HG03571 (cell line): ENCODE data around the gene GNAT3.

ENCODE experiments used
- ATAC-seq: cut with Tn5 transposase; IDR thresholded peaks from one replicate; pipeline ENCODE4 v1.9.1; 2021; ENCODE audit not compliant: unreplicated experiment

GNAT3 gene

DNA sequence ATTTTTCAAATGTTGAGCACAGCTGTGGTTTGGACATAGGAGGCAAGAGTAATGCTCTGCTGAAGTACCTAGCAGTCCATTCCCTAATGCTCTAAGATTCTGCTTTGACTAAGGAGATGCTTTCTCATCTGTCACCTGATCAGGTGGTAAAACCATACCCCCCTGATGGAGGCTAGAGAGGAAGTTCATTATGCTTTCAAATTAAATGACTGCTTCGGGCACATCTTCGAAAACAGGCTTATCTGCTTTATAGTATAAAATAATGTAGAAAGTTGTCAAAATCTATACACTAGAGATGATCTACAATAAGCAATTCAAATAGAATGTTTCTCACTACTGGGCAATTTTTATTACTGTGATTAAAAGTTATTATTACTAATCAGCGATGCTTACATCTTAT lies at the start of gene GNAT3:
TSS of gene GNAT3 (minus strand) at position 101 of the 400 bp plus-strand sequence. CDS start 138 bp downstream, outside the sequence.
- no peak for ATAC-seq

DNA sequence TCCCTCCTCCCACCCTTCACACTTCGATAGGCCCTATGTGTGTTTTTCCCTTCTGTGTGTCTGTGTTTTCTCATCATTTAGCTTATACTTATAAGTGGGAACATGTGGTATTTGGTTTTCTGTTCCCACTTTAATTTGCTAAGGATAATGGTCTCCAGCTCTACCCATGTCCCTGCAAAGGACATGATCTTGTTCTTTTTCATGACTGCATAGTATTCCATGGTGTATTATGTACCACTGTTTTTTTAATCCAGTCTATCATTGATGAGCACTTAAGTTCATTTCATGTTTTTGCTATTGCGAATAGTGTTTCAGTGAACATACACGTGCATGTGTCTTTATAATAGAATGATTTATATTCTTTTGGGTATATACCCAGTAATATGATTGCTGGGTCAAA lies 46.3 kb upstream of the GNAT3 start:
- ATAC-seq, result no peak

DNA sequence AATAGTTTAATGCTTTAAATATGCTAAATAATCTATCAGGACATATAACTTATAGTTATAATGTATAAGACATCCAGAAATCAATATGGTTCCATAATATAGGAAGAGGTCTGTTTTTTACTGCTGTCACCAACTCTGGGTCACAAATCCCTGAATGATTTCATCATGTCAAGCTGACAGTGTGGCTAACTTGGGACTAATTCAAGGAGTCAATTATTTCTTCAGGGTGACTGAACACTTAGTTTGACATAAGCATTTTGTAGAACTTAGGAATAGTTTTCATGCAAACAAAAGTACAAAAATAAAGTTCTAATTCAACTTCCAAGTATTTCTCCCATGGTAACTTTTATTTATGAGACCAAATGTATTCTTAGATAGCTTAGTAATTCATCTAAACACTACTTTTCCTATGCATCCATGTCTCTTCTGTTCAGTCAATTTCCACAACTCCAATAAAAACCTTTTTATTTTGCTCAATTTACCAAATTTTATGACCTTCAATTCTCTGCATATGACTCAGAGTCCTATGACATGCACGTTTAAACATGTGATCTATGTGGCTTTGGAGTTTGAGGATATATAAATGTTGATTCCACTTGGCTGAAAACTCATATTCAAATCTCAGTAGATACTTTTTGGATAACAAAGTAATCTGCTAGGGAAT lies 40.3 kb upstream of the GNAT3 start:
- ATAC-seq, result no peak

DNA sequence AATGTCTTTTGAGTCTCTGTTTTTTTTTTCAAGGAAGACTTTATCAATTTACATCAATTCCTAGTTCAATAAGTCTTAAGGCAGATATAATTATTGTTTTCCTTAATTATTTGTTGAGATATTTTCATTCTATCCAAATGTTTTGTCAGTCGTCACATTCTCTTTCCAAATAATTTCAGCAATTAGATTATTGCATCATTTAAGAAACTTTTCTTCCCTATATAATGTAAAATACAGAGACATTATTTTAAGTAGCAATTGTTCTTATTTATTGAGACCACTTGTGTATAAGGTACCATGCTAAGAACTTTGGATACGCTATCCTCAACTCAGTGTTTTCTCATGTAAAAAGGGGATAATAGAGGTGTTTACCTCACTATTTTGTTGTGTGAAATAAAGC lies 38.1 kb upstream of the GNAT3 start:
- ATAC-seq, result no peak

DNA sequence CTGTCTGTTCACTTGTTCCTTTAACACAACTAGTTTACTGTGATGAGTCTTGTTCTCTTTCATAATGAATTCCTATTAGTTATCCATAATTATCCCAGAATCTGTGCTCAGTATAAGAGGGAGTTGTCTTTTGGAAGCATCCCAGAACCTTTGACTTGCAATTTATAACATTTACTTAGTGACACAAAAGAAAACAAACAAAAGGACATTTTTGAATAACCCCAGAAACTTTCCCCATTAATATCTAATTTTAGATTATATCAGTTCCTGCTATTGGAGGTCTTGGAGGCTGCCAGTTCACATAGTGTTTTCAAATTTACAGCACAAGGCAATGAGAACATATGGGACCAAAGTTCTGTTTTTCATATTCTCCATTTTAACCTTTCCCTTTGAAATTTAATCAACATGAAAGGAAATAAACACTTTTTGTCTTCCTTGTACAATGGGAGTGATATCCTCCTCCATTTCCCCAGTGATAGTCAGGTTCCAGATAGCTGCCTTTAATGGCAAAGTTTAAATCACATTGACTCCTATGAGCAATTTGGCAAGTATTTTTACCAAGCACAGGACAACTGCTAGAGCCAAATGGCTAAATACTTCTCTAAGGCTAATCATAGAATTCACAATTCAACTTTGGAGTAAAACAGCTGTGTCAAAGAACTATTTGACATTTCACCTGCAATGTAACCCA lies 37.1 kb upstream of the GNAT3 start:
- ATAC-seq, result no peak

DNA sequence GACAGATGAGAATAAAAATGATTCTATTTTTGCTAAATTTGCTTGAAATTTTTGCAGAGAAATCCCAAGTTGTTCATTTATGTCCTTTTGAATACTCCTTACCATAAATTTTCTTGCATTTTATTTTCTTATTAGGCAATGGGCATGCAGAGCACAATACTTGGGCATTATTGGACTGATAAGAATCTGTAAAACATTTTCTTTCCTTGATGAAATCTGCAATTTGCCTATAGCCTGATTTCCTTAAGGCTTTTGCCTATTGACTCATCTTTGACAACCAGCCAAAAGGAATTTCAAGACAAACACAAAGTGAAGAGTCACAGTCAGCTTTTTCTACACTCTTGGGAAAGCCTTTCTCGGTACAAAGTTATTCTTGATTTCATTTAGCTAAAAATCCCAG lies 30.5 kb upstream of the GNAT3 start:
- no peak for ATAC-seq

DNA sequence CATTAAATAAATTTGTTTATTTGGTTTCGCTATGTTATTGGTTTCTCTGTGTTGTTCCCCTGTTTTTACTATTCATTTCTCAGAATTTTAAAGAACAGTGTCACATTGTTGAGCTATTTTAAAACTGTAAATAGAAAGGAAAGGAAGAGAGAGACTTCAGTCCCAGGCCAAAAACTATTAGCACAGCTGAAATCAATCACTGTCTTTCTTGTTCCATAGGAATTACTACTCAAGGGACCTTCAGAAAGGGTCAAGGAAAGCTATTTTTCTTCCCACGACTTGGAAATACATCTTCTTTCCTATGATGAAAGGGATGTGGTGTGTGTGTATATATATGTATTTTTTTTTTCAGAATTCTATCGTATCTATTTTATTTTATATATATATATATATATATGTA lies 29.0 kb upstream of the GNAT3 start:
- no peak for ATAC-seq

DNA sequence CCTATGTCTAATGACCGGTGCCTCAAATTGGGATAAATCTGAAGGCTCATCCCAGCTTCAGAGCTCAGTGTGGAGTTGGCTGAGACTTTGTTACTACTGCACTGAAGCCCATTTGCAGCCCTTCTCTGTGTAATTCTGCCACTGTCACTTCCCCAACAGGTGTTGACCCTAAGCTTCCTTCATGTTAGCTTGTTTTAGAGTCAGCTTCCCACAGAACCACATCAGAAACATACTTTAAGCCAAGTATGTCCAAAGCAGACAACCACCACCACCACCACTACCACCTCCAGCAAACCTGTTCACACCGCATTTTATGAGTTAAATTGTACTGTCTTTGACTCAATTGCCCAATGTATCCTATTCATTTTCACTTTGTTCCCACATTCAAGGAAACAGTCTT lies 25.2 kb upstream of the GNAT3 start:
- ATAC-seq, result no peak

DNA sequence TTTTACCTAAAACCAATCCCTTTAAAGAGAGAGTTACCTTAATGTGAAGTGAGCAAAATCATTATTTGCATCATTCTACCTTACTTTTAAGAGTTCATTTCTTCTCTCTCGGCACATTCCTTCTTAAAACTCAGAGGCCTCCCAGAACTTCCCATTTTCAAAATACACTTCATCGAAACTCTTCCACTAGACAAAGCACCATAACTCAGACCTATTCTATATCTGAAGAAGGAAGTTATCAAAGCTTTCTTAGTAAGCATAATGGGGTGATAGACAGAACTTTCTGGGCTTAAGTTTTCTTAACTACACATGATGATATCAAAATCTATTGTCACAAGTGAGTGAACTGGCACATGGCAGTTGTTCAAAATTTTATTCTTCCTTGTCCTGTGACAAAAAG lies 24.6 kb upstream of the GNAT3 start:
- ATAC-seq, result no peak

DNA sequence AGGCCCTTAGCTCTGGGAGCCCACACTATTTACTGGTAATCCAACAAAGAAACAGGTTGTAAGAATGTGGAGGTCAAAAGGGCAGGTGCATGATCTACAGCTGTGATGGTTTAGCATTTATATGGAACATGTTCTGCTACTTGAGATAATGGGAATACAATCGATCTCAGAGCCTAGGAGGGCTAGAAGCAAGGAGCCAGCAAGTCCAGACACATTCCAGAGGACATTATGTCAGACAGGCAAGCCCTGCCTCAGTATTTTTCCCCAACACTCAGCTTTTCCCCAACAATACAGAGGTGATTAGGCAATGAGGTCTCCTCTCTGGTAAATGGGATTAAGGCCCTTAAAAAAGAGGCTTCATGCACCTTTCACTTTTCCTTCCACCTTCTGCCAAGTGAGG lies 21.4 kb upstream of the GNAT3 start:
- ATAC-seq, result no peak

DNA sequence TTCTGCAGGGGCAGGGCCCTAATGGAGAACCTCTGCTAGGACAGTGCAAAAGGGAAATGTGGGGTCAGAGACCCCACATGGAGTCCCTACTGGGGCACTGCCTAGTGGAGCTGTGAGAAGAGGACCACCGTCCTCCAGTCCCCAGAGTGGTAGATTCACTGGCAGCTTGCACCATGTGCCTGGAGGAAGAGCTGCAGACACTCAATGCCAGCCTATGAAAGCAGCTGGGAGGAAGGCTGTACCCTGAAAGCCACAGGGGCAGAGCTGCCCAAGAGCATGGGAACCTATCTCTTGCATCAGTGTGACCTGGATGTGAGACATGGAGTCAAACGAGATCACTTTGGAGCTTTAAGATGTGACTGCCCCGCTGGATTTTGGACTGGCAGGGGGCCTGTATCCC lies 20.3 kb upstream of the GNAT3 start:
- no peak for ATAC-seq

DNA sequence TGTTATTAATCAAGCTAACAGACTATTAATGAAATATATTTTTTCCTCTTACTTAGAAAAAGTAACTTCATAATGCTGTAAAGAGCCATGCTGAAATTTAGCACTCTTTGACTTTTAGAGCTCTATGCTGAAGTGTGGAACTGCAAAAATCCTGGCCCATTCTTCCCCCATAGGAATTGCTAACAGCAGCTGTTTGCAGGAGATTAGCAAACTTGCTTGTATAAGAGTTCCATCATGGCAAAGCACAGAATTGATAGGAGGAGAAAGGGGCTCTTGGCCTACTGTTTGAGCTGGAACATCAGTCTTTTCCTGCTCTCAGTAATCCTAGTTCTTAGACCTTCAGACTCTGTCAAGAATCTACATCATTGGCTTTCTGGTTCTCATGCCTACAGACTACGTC lies 18.3 kb upstream of the GNAT3 start:
- no peak for ATAC-seq

DNA sequence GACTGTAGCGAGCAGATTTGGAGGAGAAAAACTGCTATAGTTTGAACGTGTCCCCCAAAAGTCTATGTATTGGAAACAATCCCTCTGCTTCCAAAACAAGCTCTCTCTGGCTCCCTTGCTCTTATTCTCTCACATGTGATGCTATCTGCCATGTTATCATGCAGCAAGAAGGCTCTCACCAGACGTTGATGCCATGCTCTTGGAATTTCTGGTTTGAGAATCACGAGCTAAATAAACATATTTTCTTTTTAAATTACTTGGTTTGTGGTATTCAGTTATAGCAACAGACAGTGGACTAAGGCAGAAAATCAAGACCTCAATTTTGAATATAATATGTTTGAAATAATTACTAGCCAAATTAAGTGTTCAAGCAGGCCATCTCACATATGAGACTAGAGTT lies 17.5 kb upstream of the GNAT3 start:
- ATAC-seq, result no peak

DNA sequence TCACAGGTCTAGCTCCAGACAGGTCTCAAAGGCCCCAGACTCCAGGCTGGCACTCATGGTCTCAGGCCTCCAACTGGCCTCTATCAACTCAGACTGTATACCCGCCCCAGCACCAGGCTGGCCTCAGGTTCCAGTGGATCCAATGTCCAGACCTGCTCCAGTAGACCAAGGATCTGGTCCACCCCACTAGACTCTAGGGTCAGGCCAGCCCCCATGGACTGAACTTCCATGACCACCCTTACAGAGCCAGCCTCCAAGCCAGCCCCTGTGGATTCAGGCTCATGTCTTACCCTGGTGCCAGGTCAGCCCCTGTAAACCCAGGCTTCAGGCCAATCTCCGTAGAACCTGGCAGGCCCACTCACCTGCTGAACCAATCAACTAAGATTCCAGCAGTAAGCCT lies 16.8 kb upstream of the GNAT3 start:
- ATAC-seq, result no peak

DNA sequence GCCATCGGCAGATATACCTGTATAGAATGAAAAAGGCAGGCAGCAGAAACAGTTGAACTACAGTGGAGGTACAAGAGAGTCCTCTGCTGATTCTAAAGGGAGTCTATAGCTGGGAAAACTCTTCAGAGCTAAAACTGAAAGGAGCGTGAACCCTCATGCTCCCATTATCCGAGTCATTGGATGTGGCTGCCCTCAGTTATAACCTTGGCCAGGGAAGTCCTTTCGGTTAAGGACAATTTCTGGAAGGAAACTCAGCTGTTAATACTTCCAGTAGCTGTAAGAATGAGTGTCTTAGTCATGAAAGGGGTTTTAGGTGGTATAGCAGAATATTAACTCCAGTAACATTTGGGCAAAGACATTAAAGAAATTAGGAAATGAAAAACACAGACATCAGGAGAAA lies 14.6 kb upstream of the GNAT3 start:
- no peak for ATAC-seq

DNA sequence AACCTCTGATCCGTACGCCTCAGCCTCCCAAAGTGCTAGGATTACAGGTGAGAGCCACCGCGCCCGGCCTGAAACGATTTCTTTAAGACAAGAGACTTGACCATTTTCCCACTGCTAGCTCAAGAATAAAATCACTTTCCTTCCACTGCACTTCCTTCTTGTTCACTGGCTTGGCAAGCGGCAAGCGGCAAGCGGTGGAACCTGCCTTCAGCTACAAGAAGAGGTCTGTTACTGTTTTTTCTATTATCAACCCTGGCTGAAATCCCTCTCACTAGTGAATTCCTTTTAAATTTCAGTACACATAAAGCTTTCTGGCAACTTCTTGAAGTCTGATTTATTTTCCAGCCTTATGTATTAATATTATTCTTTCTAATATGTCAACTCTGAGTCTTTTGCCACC lies 12.8 kb upstream of the GNAT3 start:
- ATAC-seq, result no peak

DNA sequence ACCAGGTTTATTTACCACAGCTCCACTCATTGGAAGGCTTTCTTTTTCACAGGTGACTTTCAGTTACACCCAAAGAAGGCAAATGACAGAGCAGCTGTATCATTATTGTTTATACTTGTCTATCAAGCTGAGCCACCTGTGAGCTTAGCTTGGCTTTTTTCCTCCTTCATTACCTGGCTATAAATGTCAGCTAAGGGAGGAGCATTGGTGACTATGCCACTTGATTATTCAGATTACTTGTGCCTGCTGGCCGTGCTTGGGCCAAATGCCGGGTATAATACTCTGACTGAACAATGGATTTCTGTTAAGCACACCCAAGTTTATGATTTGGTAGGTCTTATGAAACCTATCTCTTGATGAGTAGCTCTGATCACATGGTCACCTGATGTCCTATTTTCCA lies 9.9 kb upstream of the GNAT3 start:
- no peak for ATAC-seq

DNA sequence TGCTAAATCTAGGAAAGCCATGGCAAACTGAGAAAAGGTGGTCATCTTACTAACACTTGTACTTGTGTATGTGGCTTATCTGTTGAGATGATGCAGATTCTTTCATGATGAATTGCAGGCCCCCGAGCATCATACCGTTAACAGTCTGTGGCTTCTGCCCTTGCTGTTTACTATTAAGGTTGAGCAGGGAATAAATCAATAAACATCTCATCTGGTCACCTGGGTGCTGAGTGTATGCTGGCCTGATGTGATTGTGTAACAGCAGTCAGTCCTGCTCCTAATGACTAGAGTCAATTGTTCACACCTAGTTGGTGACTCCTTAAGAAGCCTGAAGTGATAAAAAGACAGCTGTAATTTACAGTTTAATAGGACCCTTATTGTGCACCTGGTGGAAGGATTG lies 8.3 kb upstream of the GNAT3 start:
- no peak for ATAC-seq

DNA sequence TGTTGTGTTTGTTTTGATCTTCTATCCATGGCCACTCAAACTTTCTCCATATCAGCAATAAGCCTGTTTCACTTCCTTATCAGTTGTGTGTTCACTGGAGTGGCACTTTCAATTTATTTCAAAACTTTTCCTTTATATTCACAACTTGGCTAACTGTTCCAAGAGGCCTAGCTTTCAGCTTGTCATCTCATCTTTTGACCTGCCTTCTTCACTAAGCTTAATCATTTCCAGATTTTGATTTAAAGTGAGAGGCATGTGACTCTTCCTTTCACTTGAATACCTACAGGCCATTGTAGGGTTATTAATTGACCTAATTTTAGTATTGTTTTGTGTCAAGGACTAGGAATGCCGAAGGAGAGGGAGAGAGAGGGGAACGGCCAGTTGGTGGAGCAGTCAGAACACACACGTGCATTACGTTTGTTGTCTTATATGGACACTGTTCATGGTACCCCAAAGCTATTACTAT lies 5.5 kb upstream of the GNAT3 start:
- ATAC-seq, result no peak

DNA sequence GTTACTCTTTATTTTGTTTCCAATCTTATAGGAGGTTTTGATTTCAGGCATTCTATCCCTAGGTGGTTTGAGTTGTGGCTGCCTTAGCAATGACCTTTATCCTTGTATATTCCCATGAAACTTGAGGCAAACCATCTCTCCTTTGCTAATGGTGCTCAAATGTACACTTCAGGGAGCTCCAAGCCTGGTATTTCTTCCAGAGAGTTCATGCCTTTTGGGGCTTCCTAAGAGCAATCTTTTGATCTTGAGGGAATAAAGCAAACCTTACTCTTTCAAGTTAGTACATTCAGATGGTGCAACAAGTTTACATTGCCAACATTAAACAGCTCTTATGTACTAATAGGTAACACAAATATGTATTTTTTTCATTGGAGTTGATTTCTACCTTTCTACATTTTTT lies 3.4 kb upstream of the GNAT3 start:
- no peak for ATAC-seq

DNA sequence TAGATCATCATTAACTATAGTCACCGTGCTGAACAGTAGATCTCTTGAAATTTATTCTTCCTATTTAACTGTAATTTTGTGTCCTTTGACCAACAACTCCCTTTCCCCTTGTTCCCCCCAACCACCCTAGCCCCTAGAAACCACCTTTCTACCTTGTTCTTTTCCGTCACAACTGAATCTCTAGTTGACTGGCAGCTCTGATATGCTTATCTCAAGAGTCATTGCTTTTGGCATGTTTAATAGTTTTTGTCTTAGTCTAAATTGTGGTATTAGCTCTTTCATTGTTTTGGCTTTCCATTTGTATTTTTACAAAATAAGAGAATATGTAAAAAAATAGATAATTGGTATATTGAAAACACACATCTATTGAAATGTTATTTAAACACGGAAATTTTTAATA lies 1.8 kb downstream of the GNAT3 start:
- ATAC-seq, result no peak

DNA sequence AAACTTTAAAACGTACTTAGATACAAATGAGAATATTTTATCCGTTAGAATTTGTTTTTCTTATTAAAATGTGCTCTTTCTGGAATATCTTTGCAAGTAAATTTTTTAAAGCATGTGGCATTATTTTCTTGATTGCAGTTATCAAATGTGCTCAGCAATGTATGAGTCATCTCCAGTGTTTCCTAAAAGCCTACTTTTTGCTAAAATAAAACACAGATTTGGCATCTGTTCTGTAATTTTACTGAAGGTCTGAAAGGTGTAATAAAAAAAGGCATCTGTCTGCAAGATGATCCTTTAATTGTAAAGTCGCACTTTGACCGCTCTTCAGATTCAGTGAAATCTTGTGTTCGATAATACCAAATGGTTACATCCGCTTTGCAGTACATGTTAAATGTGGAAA lies 3.4 kb downstream of the GNAT3 start:
- ATAC-seq, result no peak
